Neuronal stem cell (in vitro differentiated cells): Measurements from ENCODE around the gene JAKMIP2.

Experiments used
- DNase-seq: peaks from one replicate; pipeline ENCODE4 v3.0.0-alpha.2; 2013; ENCODE audit warnings: low spot score
- H2AFZ ChIP-seq: one replicate; pipeline ENCODE4 v1.6.1; 2013; ENCODE audit warnings: mild to moderate bottlenecking, low read length, inconsistent platforms
- H2AK5ac ChIP-seq: 2 replicates; pipeline ENCODE4 v1.6.1; 2013; ENCODE audit warnings: low read depth, mild to moderate bottlenecking, inconsistent platforms, low read length, moderate library complexity, mixed read lengths
- H2BK120ac ChIP-seq: 2 replicates; pipeline ENCODE4 v1.6.1; 2013; ENCODE audit warnings: low read depth, mild to moderate bottlenecking, inconsistent platforms, low read length, moderate library complexity, mixed read lengths
- H2BK12ac ChIP-seq: one replicate; pipeline ENCODE4 v1.6.1; 2013; ENCODE audit warnings: low read length, inconsistent platforms
- H2BK15ac ChIP-seq: 2 replicates; pipeline ENCODE4 v1.6.1; 2013; ENCODE audit warnings: mild to moderate bottlenecking, low read length, inconsistent platforms, mixed read lengths
- H2BK5ac ChIP-seq: one replicate; pipeline ENCODE4 v1.6.1; 2013; ENCODE audit warnings: inconsistent platforms, mild to moderate bottlenecking, low read length, moderate library complexity
- H3K14ac ChIP-seq: one replicate; pipeline ENCODE4 v1.6.1; 2013; ENCODE audit warnings: low read length, inconsistent platforms
- H3K18ac ChIP-seq: 2 replicates; pipeline ENCODE4 v1.6.1; 2013; ENCODE audit warnings: low read length, inconsistent platforms
- H3K23ac ChIP-seq: 2 replicates; pipeline ENCODE4 v1.6.1; 2013; ENCODE audit warnings: low read depth, mild to moderate bottlenecking, mixed read lengths, low read length, inconsistent platforms; ENCODE audit not compliant: poor library complexity
- H3K27ac ChIP-seq: replicated peaks from 3 replicates; pipeline ENCODE4 v1.5.1; 2013; ENCODE audit warnings: low read length, inconsistent platforms
- H3K27me3 ChIP-seq, 3 experiments: 2 replicates each; pipeline ENCODE4 v1.6.1; 2013; ENCODE audit warnings: low read length in 3 of 3, mild to moderate bottlenecking in 2 of 3, inconsistent platforms in 1 of 3, low read depth in 1 of 3, mixed read lengths in 1 of 3, moderate library complexity in 1 of 3; ENCODE audit not compliant: control insufficient read depth in 3 of 3, insufficient read depth in 3 of 3
- H3K36me3 ChIP-seq, 2 donors: replicated peaks in 1 of 2; 2 replicates each; pipeline ENCODE4 v1.6.1; 2013; ENCODE audit warnings: low read length in 2 of 2; ENCODE audit not compliant: control insufficient read depth in 2 of 2, insufficient read depth in 2 of 2
- H3K4ac ChIP-seq: 2 replicates; pipeline ENCODE4 v1.6.1; 2013; ENCODE audit warnings: inconsistent platforms, mild to moderate bottlenecking, low read length, moderate library complexity
- H3K4me1 ChIP-seq, 2 donors: 1 replicate in 1 of 2; 2 replicates in 1 of 2; pipeline ENCODE4 v1.6.1; 2013; ENCODE audit warnings: low read length in 2 of 2, low read depth in 1 of 2; ENCODE audit not compliant: control insufficient read depth in 2 of 2, insufficient read depth in 1 of 2
- H3K4me2 ChIP-seq: one replicate; pipeline ENCODE4 v1.6.1; 2013; ENCODE audit warnings: mild to moderate bottlenecking, low read length, inconsistent platforms; ENCODE audit not compliant: insufficient read depth, poor library complexity, severe bottlenecking
- H3K4me3 ChIP-seq, 2 donors: 2 replicates each; pipeline ENCODE4 v1.5.1; 2013; ENCODE audit warnings: low read length in 2 of 2, mild to moderate bottlenecking in 2 of 2, inconsistent platforms in 1 of 2, moderate library complexity in 1 of 2
- H3K79me1 ChIP-seq: one replicate; pipeline ENCODE4 v1.6.1; 2013; ENCODE audit warnings: low read depth, mild to moderate bottlenecking, inconsistent platforms, low read length, moderate library complexity
- H3K9ac ChIP-seq: one replicate; pipeline ENCODE4 v1.6.1; 2013; ENCODE audit warnings: mild to moderate bottlenecking, low read depth, low read length, inconsistent platforms; ENCODE audit not compliant: poor library complexity
- H3K9me3 ChIP-seq, 2 donors: replicated peaks in 1 of 2; 2 replicates each; pipeline versions ENCODE3 to v1.6.1; 2013; ENCODE audit warnings: low read length in 2 of 2, mild to moderate bottlenecking in 2 of 2, inconsistent platforms in 1 of 2, low read depth in 1 of 2, mixed read lengths in 1 of 2, moderate library complexity in 1 of 2; ENCODE audit not compliant: control insufficient read depth in 2 of 2, insufficient read depth in 1 of 2
- H4K8ac ChIP-seq: one replicate; pipeline ENCODE4 v1.6.1; 2013; ENCODE audit warnings: low read depth, mild to moderate bottlenecking, inconsistent platforms, low read length, moderate library complexity
- H4K91ac ChIP-seq: one replicate; pipeline ENCODE4 v1.6.1; 2013; ENCODE audit warnings: low read length, low read depth, mild to moderate bottlenecking, inconsistent platforms; ENCODE audit not compliant: poor library complexity
- WGBS, 2 donors: extraction: QIAGEN DNeasy Blood & Tissue Kit; methylation state at CpG; one replicate each; pipeline ENCODE4 v1.1.7; 2013; ENCODE audit warnings: missing lambda C conversion rate in 2 of 2, mixed read lengths in 1 of 2; ENCODE audit not compliant: insufficient read length in 2 of 2, insufficient replicate concordance in 1 of 2; ENCODE audit errors: extremely low coverage in 2 of 2; 5-methylcytosine and 5-hydroxymethylcytosine counted together

The JAKMIP2 gene

DNA sequence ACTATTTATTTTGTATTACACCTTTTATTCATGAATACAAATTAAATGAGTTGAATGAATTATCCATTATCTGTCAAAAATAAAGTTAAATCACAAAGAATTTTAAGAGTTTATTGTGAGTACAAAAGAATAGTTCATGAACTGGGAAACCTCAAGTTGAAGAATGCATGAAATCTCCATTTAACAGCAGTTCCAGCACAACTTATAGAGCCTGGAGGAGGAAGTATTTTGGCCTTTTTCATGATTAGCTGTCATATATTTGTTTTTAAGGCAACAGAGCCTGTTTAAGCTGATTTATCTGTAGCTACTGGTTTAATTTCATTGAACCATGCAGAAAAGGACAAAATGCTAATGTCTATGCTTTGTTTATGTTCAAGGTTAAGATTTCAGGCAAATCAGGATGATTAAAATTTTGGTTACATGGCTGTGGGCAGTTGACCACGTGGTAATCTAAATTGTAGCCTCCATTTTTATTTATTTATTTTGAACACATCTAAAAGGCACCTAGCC, 36.8 kb upstream of the JAKMIP2 start:
- no peak overlapping the region for H2BK120ac ChIP-seq
- H3K4me1 ChIP-seq = peaks cover 0 to 1% of the 10 kb centered on the region in 2 donors
- H2AFZ ChIP-seq = no peak overlapping the region
- H4K8ac ChIP-seq = no peak overlapping the region
- no peak overlapping the region for H2AK5ac ChIP-seq
- H2BK15ac ChIP-seq = no peak overlapping the region
- no peak overlapping the region for H3K4me3 ChIP-seq
- no peak overlapping the region for H3K4me2 ChIP-seq
- no peak overlapping the region for H3K18ac ChIP-seq
- no peaks in the 10 kb centered on the region for H3K9me3 ChIP-seq
- H3K79me1 ChIP-seq = no peaks in the 10 kb centered on the region
- no CpG with 5 or more reads among the region's 1 CpG for WGBS, 2 donors
- H3K36me3 ChIP-seq = no peaks in the 10 kb centered on the region
- no peak overlapping the region for H3K27ac ChIP-seq
- H3K4ac ChIP-seq = no peak overlapping the region
- H3K14ac ChIP-seq = no peak overlapping the region
- DNase-seq = no peak
- no peak overlapping the region for H4K91ac ChIP-seq
- H3K23ac ChIP-seq = no peak overlapping the region
- no peak overlapping the region for H3K9ac ChIP-seq
- H2BK5ac ChIP-seq = no peak overlapping the region
- no peaks in the 10 kb centered on the region for H3K27me3 ChIP-seq
- H2BK12ac ChIP-seq = no peak overlapping the region

DNA sequence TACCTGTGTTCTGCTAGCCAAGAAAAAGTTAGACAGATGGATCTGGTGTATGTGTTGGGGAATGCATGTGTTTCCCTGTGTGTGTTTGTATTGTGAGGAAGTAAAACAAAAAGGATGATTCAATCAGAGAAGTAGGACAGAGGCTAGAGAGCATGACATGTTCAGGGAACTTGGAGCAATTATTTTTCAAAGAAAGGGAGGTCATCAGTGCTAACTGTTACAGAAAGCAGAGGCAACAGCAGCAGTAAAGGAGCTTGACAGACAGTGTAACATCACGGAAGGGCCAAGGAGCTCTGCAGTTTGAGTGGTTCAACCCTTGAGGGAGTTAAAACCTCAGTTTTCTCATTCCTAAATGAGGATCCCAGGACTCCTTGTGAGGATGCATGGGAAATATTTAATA, 35.8 kb upstream of the JAKMIP2 start:
- H2AFZ ChIP-seq = no peak overlapping the region
- H3K18ac ChIP-seq = no peak overlapping the region
- H2BK120ac ChIP-seq = no peak overlapping the region
- no peaks in the 10 kb centered on the region for H3K79me1 ChIP-seq
- no peaks in the 10 kb centered on the region for H3K9me3 ChIP-seq
- H3K23ac ChIP-seq = no peak overlapping the region
- H3K4me1 ChIP-seq = peaks cover 0 to 1% of the 10 kb centered on the region in 2 donors
- no peaks in the 10 kb centered on the region for H3K27me3 ChIP-seq
- H2BK5ac ChIP-seq = no peak overlapping the region
- no peak overlapping the region for H2BK12ac ChIP-seq
- no peak overlapping the region for H3K4me2 ChIP-seq
- H2AK5ac ChIP-seq = no peak overlapping the region
- no peak overlapping the region for H2BK15ac ChIP-seq
- H3K4ac ChIP-seq = no peak overlapping the region
- H3K27ac ChIP-seq = no peak overlapping the region
- H4K8ac ChIP-seq = no peak overlapping the region
- no peak overlapping the region for H3K14ac ChIP-seq
- no peak overlapping the region for H3K4me3 ChIP-seq
- H3K9ac ChIP-seq = no peak overlapping the region
- no peak overlapping the region for H4K91ac ChIP-seq
- H3K36me3 ChIP-seq = no peaks in the 10 kb centered on the region
- WGBS, 2 donors = no CpG with 5 or more reads among the region's 1 CpG
- DNase-seq = no peak

DNA sequence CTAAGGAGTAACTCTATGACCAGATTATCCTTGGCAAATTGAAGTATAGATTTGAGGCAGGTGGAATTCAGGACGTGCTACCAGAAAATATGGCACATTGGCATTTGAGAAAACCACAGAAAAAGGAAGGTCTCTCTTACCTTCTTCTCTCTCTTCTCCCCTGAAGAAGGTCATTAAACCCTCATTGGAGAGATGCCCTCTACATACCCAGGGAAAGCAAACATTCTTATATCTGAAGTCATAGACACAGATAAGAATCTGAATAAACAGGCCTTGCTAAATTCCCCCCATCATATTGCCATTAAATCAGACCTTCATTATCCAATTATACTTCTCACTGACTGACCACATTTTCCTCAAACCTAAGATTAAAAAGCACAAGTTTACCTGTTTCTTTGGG, 31.2 kb upstream of the JAKMIP2 start:
- no peak overlapping the region for H4K91ac ChIP-seq
- H3K4ac ChIP-seq = no peak overlapping the region
- DNase-seq = no peak
- H3K14ac ChIP-seq = no peak overlapping the region
- no peaks in the 10 kb centered on the region for H3K36me3 ChIP-seq
- H3K4me2 ChIP-seq = no peak overlapping the region
- no peaks in the 10 kb centered on the region for H3K27me3 ChIP-seq
- no peak overlapping the region for H2AFZ ChIP-seq
- H3K4me1 ChIP-seq = peaks cover 0 to 1% of the 10 kb centered on the region in 2 donors
- H3K18ac ChIP-seq = no peak overlapping the region
- no peak overlapping the region for H3K9ac ChIP-seq
- H2BK120ac ChIP-seq = no peak overlapping the region
- no peak overlapping the region for H3K23ac ChIP-seq
- no peak overlapping the region for H2AK5ac ChIP-seq
- no CpG with 5 or more reads among the region's 1 CpG for WGBS, 2 donors
- no peak overlapping the region for H3K4me3 ChIP-seq
- no peak overlapping the region for H3K27ac ChIP-seq
- H3K79me1 ChIP-seq = no peaks in the 10 kb centered on the region
- H4K8ac ChIP-seq = no peak overlapping the region
- H2BK15ac ChIP-seq = no peak overlapping the region
- H2BK5ac ChIP-seq = no peak overlapping the region
- no peak overlapping the region for H2BK12ac ChIP-seq
- H3K9me3 ChIP-seq = no peaks in the 10 kb centered on the region

DNA sequence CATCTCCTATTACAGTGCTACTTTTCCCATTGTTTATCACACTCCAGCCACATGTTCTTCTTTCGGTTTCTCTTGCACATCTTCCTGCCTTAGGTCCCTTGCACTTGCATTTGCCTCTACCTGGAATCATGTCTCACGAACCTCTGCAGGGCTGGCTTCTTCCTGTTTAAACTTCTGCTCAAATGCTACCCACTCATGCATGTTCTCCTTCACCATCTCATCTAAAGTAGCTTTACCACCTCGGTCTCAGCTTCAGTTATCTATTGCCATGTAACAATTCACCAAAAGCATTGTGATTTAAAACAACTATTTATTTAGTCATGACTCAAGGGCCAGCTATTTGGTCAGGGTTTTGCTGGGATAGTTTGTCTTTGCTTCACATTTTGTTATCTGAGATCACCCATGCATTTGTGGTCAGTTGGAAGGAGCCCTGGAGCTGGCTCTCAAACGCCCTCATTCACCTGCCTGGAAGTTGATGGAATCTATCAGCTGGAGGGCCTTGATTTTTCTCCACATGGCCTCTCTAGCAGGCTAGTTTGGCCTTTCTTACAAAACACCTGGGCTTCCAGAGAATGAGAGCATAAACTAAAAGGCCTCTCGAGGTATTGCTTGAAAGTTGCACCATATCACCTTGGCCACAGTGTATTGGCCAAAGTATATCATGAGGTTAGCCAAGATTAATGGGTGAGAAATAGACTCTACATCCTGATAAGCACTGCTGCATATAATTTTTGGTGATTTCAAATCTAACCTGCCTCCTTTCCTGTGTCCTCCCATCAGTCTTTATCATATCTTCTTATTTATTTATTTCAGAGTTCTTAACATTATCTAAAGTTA, 27.5 kb upstream of the JAKMIP2 start:
- Histone ChIP-seq H3K9me3 (no peaks in the 10 kb centered on the region), H3K4me2 (no peak overlapping the region), H2AFZ (no peak overlapping the region), H3K14ac (no peak overlapping the region), H2BK12ac (no peak overlapping the region), H3K27ac (no peak overlapping the region), H3K4ac (no peak overlapping the region), H2BK5ac (no peak overlapping the region), H2AK5ac (no peak overlapping the region), H3K27me3 (no peaks in the 10 kb centered on the region), H3K79me1 (no peaks in the 10 kb centered on the region), H2BK15ac (no peak overlapping the region), H3K9ac (no peak overlapping the region), H2BK120ac (no peak overlapping the region), H4K8ac (no peak overlapping the region), H3K4me1 (no peaks in the 10 kb centered on the region), H3K36me3 (no peaks in the 10 kb centered on the region), H3K4me3 (no peak overlapping the region), H3K18ac (no peak overlapping the region), H3K23ac (no peak overlapping the region), H4K91ac (no peak overlapping the region)
- no peak for DNase-seq
- no CpG with 5 or more reads among the region's 5 CpGs for WGBS, 2 donors
